CD8-positive, alpha-beta memory T cell (primary cell): ENCODE data around the gene SUZ12. TPM values are rescaled to one million over a fixed set of nuclear protein-coding genes. Genes with fewer than 3 reads are reported as not detected.
"Not testable (repeated sequence)": the region's sequence is repeated elsewhere in the genome, so short reads cannot be mapped to it uniquely, and the experiment has no call there.

Experiments used
- CTCF ChIA-PET: fragments of 350-600 bp; sonication (Branson Sonifier 250); formaldehyde crosslinking; loops from one replicate; lab custom pipeline; 2021; ENCODE audit warnings: antibody characterized with exemption; lab: Charles Lee
- POLR2A ChIA-PET: fragments of 350-600 bp; sonication (Branson Sonifier 250); formaldehyde crosslinking; loops from one replicate; lab custom pipeline; 2021; ENCODE audit warnings: antibody characterized with exemption; lab: Charles Lee
- DNase-seq, 5 donors: peaks; one replicate each; pipeline versions ENCODE4 v3.0.0 to v3.0.0-alpha.2; 2020 to 2022; ENCODE audit warnings: mixed read lengths in 1 of 5
- H3K27ac ChIP-seq: one replicate; pipeline ENCODE4 v1.7.0; 2013; ENCODE audit warnings: low read depth, mild to moderate bottlenecking, low read length, moderate library complexity
- H3K27me3 ChIP-seq: 2 replicates; pipeline ENCODE4 v1.7.0; 2013; ENCODE audit warnings: low read length, mild to moderate bottlenecking; ENCODE audit not compliant: insufficient read depth, poor library complexity, severe bottlenecking
- H3K36me3 ChIP-seq: 2 replicates; pipeline ENCODE4 v1.7.0; 2013; ENCODE audit warnings: mild to moderate bottlenecking, low read length, moderate library complexity; ENCODE audit not compliant: insufficient read depth
- H3K4me1 ChIP-seq: 2 replicates; pipeline ENCODE4 v1.7.0; 2013; ENCODE audit warnings: mild to moderate bottlenecking, low read length, moderate library complexity; ENCODE audit not compliant: insufficient read depth
- H3K4me3 ChIP-seq: 2 replicates; pipeline ENCODE4 v1.7.0; 2013; ENCODE audit warnings: mild to moderate bottlenecking, low read length
- H3K9me3 ChIP-seq: 2 replicates; pipeline ENCODE4 v1.7.0; 2013; ENCODE audit warnings: mild to moderate bottlenecking, low read length
- H3K27ac Mint-ChIP-seq, 8 donors: one replicate each; pipeline ENCODE4 v1.8.0; 2020 to 2021; ENCODE audit warnings: mixed read lengths in 8 of 8, mild to moderate bottlenecking in 6 of 8, inconsistent platforms in 3 of 8, moderate library complexity in 3 of 8
- H3K27me3 Mint-ChIP-seq, 2 donors: one replicate each; pipeline ENCODE4 v1.8.0; 2020 to 2021; ENCODE audit warnings: mixed read lengths in 2 of 2, mild to moderate bottlenecking in 1 of 2, moderate library complexity in 1 of 2
- H3K36me3 Mint-ChIP-seq, 3 donors: one replicate each; pipeline ENCODE4 v1.8.0; 2020 to 2021; ENCODE audit warnings: mixed read lengths in 3 of 3, inconsistent platforms in 1 of 3, mild to moderate bottlenecking in 1 of 3
- H3K4me1 Mint-ChIP-seq, 3 donors: one replicate each; pipeline ENCODE4 v1.8.0; 2020 to 2021; ENCODE audit warnings: mixed read lengths in 3 of 3, inconsistent platforms in 1 of 3, mild to moderate bottlenecking in 1 of 3
- H3K4me3 Mint-ChIP-seq, 7 donors: one replicate each; pipeline ENCODE4 v1.8.0; 2020 to 2021; ENCODE audit warnings: mixed read lengths in 7 of 7, mild to moderate bottlenecking in 6 of 7, moderate library complexity in 4 of 7, inconsistent platforms in 2 of 7
- H3K9me3 Mint-ChIP-seq, 5 donors: one replicate each; pipeline ENCODE4 v1.8.0; 2020 to 2022; ENCODE audit warnings: mixed read lengths in 5 of 5, mild to moderate bottlenecking in 3 of 5, moderate library complexity in 2 of 5, inconsistent platforms in 1 of 5
- polyA plus RNA-seq: library from polyadenylated mRNA; unstranded; fragments of 300-500 nt; fragmentation: Illumina TruSeq; gene quantifications from one replicate; pipeline ENCODE4 v1.2.3, GENCODE V29; 2021
- total RNA-seq, 2 experiments: library from RNA; stranded (reverse); gene quantifications; one replicate each; pipeline ENCODE4 v1.2.3, GENCODE V29; 2021

SUZ12 gene
- total and polyA plus RNA-seq, 3 experiments from 2014 or later, result 19.4 to 64.1 (median 63.1) TPM

- no peak for DNase-seq
- no peak overlapping the region for H3K4me3 ChIP-seq
- POLR2A ChIA-PET, result no interaction called here
- peaks cover 0 to 6% of the 10 kb centered on the region in 2 donors for H3K27me3 Mint-ChIP-seq
- H3K27ac Mint-ChIP-seq, result no peak overlapping the region
- no peaks in the 10 kb centered on the region for H3K36me3 ChIP-seq
- no peaks in the 10 kb centered on the region for H3K9me3 Mint-ChIP-seq
- no peaks in the 10 kb centered on the region for H3K36me3 Mint-ChIP-seq
- no peaks in the 10 kb centered on the region for H3K27me3 ChIP-seq
- no peak overlapping the region for H3K4me3 Mint-ChIP-seq
- no peaks in the 10 kb centered on the region for H3K4me1 ChIP-seq
- H3K4me1 Mint-ChIP-seq, result no peaks in the 10 kb centered on the region
- CTCF ChIA-PET, result interaction anchor here (0.8 kb wide), 1 partner anchor 316 kb away, joined by 3 read pairs; no protein-coding TSS in a partner anchor
- no peak overlapping the region for H3K27ac ChIP-seq
- no peaks in the 10 kb centered on the region for H3K9me3 ChIP-seq
Observed at GRCh38 chr17:31926100-31926729, 10.6 kb upstream of the SUZ12 start.

- Mint-ChIP-seq H3K9me3 (no peaks in the 10 kb centered on the region), H3K27ac (no peak overlapping the region), H3K36me3 (peaks cover 0 to 1% (median 0%) of the 10 kb centered on the region in 3 donors), H3K4me1 (peaks cover 0 to 4% (median 0%) of the 10 kb centered on the region in 3 donors), H3K27me3 (no peaks in the 10 kb centered on the region), H3K4me3 (no peak overlapping the region)
- Histone ChIP-seq H3K4me3 (no peak overlapping the region), H3K27me3 (no peaks in the 10 kb centered on the region), H3K36me3 (no peaks in the 10 kb centered on the region), H3K4me1 (peaks cover 4% of the 10 kb centered on the region), H3K27ac (no peak overlapping the region), H3K9me3 (no peaks in the 10 kb centered on the region)
- POLR2A ChIA-PET, result no interaction called here
- CTCF ChIA-PET, result no interaction called here
- DNase-seq, result no peak
Observed at GRCh38 chr17:31931756-31932155, 5.1 kb upstream of the SUZ12 start.

GRCh38 chr17:31935512-31935911 is 1.3 kb upstream of the SUZ12 start:
- Histone ChIP-seq H3K4me3 (no peak overlapping the region), H3K27me3 (no peaks in the 10 kb centered on the region), H3K36me3 (no peaks in the 10 kb centered on the region), H3K27ac (no peak overlapping the region), H3K4me1 (peaks cover 4% of the 10 kb centered on the region), H3K9me3 (no peaks in the 10 kb centered on the region)
- Mint-ChIP-seq H3K36me3 (peaks cover 0 to 9% (median 1%) of the 10 kb centered on the region in 3 donors), H3K27ac (peak overlapping the region in 1 of 8 donors; percentile 88), H3K4me1 (peaks cover 16 to 26% (median 20%) of the 10 kb centered on the region in 3 donors), H3K27me3 (no peaks in the 10 kb centered on the region), H3K9me3 (no peaks in the 10 kb centered on the region), H3K4me3 (peak overlapping the region; percentile 17 to 91 (median 88))
- CTCF ChIA-PET, result interaction anchor here (0.7 to 1.2 kb wide), 2 partner anchors 71 to 203 kb away, joined by 3 read pairs; partner anchors contain the start of gene LRRC37B
- POLR2A ChIA-PET, result no interaction called here
- DNase-seq, result no peak

- POLR2A ChIA-PET, H3K9me3 ChIP-seq, DNase-seq, H3K27me3 ChIP-seq, H3K27ac ChIP-seq, H3K9me3 Mint-ChIP-seq, H3K27me3 Mint-ChIP-seq, H3K36me3 ChIP-seq, CTCF ChIA-PET, H3K4me1 ChIP-seq: not testable (repeated sequence)
- H3K36me3 Mint-ChIP-seq, result peaks cover 0 to 23% (median 2%) of the 10 kb centered on the region in 3 donors
- peak overlapping the region; percentile 9 for H3K4me3 ChIP-seq
- peak overlapping the region; percentile 46 to 91 (median 74) for H3K27ac Mint-ChIP-seq
- peak overlapping the region; percentile 84 to 94 (median 88) for H3K4me3 Mint-ChIP-seq
- peaks cover 21 to 36% (median 26%) of the 10 kb centered on the region in 3 donors for H3K4me1 Mint-ChIP-seq
Observed at GRCh38 chr17:31937926-31938641, 1.3 kb downstream of the SUZ12 start.

GRCh38 chr17:31941916-31942315 is 5.1 kb downstream of the SUZ12 start:
- CTCF ChIA-PET, H3K9me3 Mint-ChIP-seq: not testable (repeated sequence)

GRCh38 chr17:31942396-31942795 is 5.6 kb downstream of the SUZ12 start:
- H3K9me3 Mint-ChIP-seq, POLR2A ChIA-PET, CTCF ChIA-PET, H3K36me3 ChIP-seq, H3K27ac ChIP-seq, H3K4me3 ChIP-seq, DNase-seq, H3K27me3 ChIP-seq, H3K4me1 ChIP-seq, H3K27me3 Mint-ChIP-seq, H3K27ac Mint-ChIP-seq, H3K9me3 ChIP-seq, H3K4me3 Mint-ChIP-seq: not testable (repeated sequence)
- Mint-ChIP-seq H3K4me1 (peaks cover 28 to 46% (median 37%) of the 10 kb centered on the region in 3 donors), H3K36me3 (peaks cover 0 to 44% (median 8%) of the 10 kb centered on the region in 3 donors)

More at GRCh38 chr17:31941916-31942315, 5.1 kb downstream of the SUZ12 start:
- H3K36me3 ChIP-seq, H3K27me3 ChIP-seq, H3K27ac ChIP-seq, H3K4me3 ChIP-seq, H3K9me3 ChIP-seq, H3K4me1 ChIP-seq, H3K27ac Mint-ChIP-seq, H3K27me3 Mint-ChIP-seq, DNase-seq, H3K4me3 Mint-ChIP-seq: not testable (repeated sequence)
- Mint-ChIP-seq H3K4me1 (peaks cover 27 to 46% (median 37%) of the 10 kb centered on the region in 3 donors), H3K36me3 (peaks cover 0 to 41% (median 8%) of the 10 kb centered on the region in 3 donors)
- POLR2A ChIA-PET, result interaction anchor here (0.6 kb wide), 1 partner anchor 20 kb away, joined by 4 read pairs; no protein-coding TSS in a partner anchor

- H3K4me3 Mint-ChIP-seq, H3K4me1 ChIP-seq, H3K27me3 ChIP-seq, H3K9me3 ChIP-seq, H3K27me3 Mint-ChIP-seq, H3K27ac Mint-ChIP-seq, DNase-seq, CTCF ChIA-PET, H3K36me3 ChIP-seq, H3K4me3 ChIP-seq, H3K9me3 Mint-ChIP-seq, H3K4me1 Mint-ChIP-seq, POLR2A ChIA-PET, H3K27ac ChIP-seq: not testable (repeated sequence)
- H3K36me3 Mint-ChIP-seq, result peaks cover 0 to 60% (median 14%) of the 10 kb centered on the region in 3 donors
Observed at GRCh38 chr17:31951953-31952352, 15.1 kb downstream of the SUZ12 start.

GRCh38 chr17:31964131-31964530 is 27.3 kb downstream of the SUZ12 start:
- H3K27me3 Mint-ChIP-seq, H3K4me3 ChIP-seq, DNase-seq, H3K9me3 ChIP-seq, H3K4me1 ChIP-seq, H3K27me3 ChIP-seq, H3K27ac ChIP-seq, H3K4me1 Mint-ChIP-seq, H3K4me3 Mint-ChIP-seq, H3K36me3 ChIP-seq, POLR2A ChIA-PET, CTCF ChIA-PET, H3K9me3 Mint-ChIP-seq: not testable (repeated sequence)
- Mint-ChIP-seq H3K36me3 (peaks cover 0 to 56% (median 2%) of the 10 kb centered on the region in 3 donors), H3K27ac (peak overlapping the region in 1 of 8 donors; percentile 93)
